ENCODE results near the gene TXNL4B. TPM values are rescaled to one million over a fixed set of nuclear protein-coding genes. Genes with fewer than 3 reads are reported as not detected.

TXNL4B gene
- total RNA-seq (2021), result 9.9 and 10.3 TPM in 2 replicates
- long read RNA-seq, transcript TXNL4B-203 (4 exons, 965 nt), result minor isoform, 5 of 50 reads
- long read RNA-seq, transcript TXNL4B-201 (4 exons, 2,556 nt), result major isoform, 36 of 50 reads
- long read RNA-seq, partial matches to known transcripts, result 2 of 50 reads
- long read RNA-seq, other reads (novel, unspliced or antisense), result 6 of 50 reads

- Mint-ChIP-seq H3K9me3 (no peaks in the 10 kb centered on the region), H3K36me3 (ENCODE audit: insufficient read depth in 1 of 3, low read depth in 3 of 3) (peaks cover 2 to 39% (median 38%) of the 10 kb centered on the region in 3 experiments; a peak in 5 of 7 replicates), H3K27me3 (ENCODE audit: low read depth) (no peaks in the 10 kb centered on the region), H3K27ac (peak within 1 kb of the TSS; percentile 96 to 99 (median 99)), H3K4me1 (peaks cover 14 to 16% of the 10 kb centered on the region in 2 experiments), H3K4me3 (peak within 1 kb of the TSS; percentile 98)
- Histone ChIP-seq H3K27ac (ENCODE audit: insufficient read length, low read depth, low read length) (no peak within 1 kb of the TSS), H3K23me2 (ENCODE audit: insufficient read length, low read depth, low read length, poor library complexity, severe bottlenecking) (peaks cover 6% of the 10 kb centered on the region), H2BK20ac (ENCODE audit: low read depth, low read length, poor library complexity, severe bottlenecking) (no peak within 1 kb of the TSS), H2BK5ac (ENCODE audit: insufficient read length, low read length) (no peak within 1 kb of the TSS), H3K79me2 (ENCODE audit: insufficient read depth, low read length) (peaks cover 12% of the 10 kb centered on the region; the same call in 1 of the 2 replicates), H3K79me1 (ENCODE audit: insufficient read depth, low read depth, low read length, poor library complexity, severe bottlenecking) (peaks cover 7% of the 10 kb centered on the region), H2BK120ac (ENCODE audit: low read depth, low read length, poor library complexity, severe bottlenecking) (no peak within 1 kb of the TSS), H2AFZ (ENCODE audit: low read length) (peak within 1 kb of the TSS; percentile 69), H2BK12ac (ENCODE audit: insufficient read length, low read depth, low read length) (no peak within 1 kb of the TSS), H3T11ph (ENCODE audit: low read length) (no peak within 1 kb of the TSS), H4K91ac (ENCODE audit: insufficient read length, low read depth, low read length) (no peak within 1 kb of the TSS), H3K23ac (ENCODE audit: insufficient read length, low read depth, low read length) (peak within 1 kb of the TSS; percentile 70), H3K14ac (ENCODE audit: insufficient read depth, low read length) (peak within 1 kb of the TSS; percentile 67), H2AK5ac (ENCODE audit: insufficient read length, low read length) (no peak within 1 kb of the TSS), H3K18ac (ENCODE audit: insufficient read length, low read depth, low read length) (peak within 1 kb of the TSS; percentile 74), H4K5ac (ENCODE audit: insufficient read length, low read depth, low read length) (no peak within 1 kb of the TSS), H3K4me1 (ENCODE audit: insufficient read depth, low read length) (peaks cover 7% of the 10 kb centered on the region; the same call in 1 of the 2 replicates), H4K8ac (replicated peaks; ENCODE audit: insufficient read length, low read depth, low read length) (no peak within 1 kb of the TSS), H4K20me1 (ENCODE audit: control insufficient read depth, insufficient read depth, insufficient read length) (no peaks in the 10 kb centered on the region), H3K9ac (ENCODE audit: extremely low read depth, insufficient read length, low read length) (peak within 1 kb of the TSS; percentile 85), H3K56ac (ENCODE audit: insufficient read length, low read depth, low read length) (no peak within 1 kb of the TSS), H2BK15ac (ENCODE audit: low read depth, low read length) (no peak within 1 kb of the TSS), H3K27me3 (ENCODE audit: insufficient read depth, low read length) (no peaks in the 10 kb centered on the region), H3K4ac (ENCODE audit: low read depth, low read length) (no peak within 1 kb of the TSS), H3K9me3 (ENCODE audit: control insufficient read depth, low read depth, low read length) (no peaks in the 10 kb centered on the region), H3K4me2 (ENCODE audit: insufficient read depth, insufficient read length, low read length) (peak within 1 kb of the TSS; percentile 93)
- WGBS (ENCODE audit: extremely low coverage, insufficient read length, low lambda C conversion rate), result no CpG with 5 or more reads among the region's 43 CpGs
- TF ChIP-seq, protein P1, sequence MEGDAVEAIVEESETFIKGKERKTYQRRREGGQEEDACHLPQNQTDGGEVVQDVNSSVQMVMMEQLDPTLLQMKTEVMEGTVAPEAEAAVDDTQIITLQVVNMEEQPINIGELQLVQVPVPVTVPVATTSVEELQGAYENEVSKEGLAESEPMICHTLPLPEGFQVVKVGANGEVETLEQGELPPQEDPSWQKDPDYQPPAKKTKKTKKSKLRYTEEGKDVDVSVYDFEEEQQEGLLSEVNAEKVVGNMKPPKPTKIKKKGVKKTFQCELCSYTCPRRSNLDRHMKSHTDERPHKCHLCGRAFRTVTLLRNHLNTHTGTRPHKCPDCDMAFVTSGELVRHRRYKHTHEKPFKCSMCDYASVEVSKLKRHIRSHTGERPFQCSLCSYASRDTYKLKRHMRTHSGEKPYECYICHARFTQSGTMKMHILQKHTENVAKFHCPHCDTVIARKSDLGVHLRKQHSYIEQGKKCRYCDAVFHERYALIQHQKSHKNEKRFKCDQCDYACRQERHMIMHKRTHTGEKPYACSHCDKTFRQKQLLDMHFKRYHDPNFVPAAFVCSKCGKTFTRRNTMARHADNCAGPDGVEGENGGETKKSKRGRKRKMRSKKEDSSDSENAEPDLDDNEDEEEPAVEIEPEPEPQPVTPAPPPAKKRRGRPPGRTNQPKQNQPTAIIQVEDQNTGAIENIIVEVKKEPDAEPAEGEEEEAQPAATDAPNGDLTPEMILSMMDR (conservative IDR thresholded peaks at IDR 0.05), result no peak
- peak; percentile 99 for DNase-seq
Measured at GRCh38 chr16:72093448-72094265, at the start of gene TXNL4B, which contains the start of gene DHX38. TSS of gene TXNL4B (minus strand) at chr16:72093620. CDS start at chr16:72090749, 2,871 bp downstream. TSS of gene DHX38 (plus strand) at chr16:72093847. CDS start at chr16:72096158, 2,311 bp downstream.

All from H9 (cell line).